ENCODE measurements around the gene ATP5F1D.

Gene ATP5F1D

DNA sequence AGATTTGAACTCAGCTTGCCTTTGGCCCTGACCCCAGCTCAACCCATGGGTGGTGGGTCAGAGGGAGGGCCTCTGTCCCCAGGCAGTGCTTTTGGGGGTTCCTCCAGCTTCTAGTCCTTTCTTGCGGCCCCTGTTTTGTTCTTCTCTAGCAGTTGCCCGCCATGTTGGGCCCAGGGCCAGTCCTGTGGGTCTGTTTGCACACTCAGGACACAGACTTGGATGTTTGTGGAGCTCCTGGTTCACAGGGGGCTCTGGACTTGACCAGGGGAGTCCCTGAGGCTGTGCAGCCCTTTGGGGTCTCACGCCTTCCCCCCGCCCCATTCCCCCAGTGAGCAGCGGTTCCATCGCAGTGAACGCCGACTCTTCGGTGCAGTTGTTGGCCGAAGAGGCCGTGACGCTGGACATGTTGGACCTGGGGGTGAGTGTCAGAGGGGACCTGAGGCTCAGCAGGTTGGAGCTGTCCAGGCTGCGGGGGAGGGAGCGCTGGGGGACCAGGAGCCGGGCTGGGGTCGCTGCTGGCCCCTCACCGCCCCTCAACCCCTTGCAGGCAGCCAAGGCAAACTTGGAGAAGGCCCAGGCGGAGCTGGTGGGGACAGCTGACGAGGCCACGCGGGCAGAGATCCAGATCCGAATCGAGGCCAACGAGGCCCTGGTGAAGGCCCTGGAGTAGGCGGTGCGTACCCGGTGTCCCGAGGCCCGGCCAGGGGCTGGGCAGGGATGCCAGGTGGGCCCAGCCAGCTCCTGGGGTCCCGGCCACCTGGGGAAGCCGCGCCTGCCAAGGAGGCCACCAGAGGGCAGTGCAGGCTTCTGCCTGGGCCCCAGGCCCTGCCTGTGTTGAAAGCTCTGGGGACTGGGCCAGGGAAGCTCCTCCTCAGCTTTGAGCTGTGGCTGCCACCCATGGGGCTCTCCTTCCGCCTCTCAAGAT, 2.5 kb downstream of the ATP5F1D start:
- H3K27me3 ChIP-seq (ENCODE audit: insufficient read depth, poor library complexity, severe bottlenecking) = no peaks in the 10 kb centered on the region
- H3K27ac ChIP-seq (replicated peaks) = peak overlapping the region; percentile 35
- DNase-seq (ENCODE audit: low read depth in 1 of 2, low spot score in 1 of 2) = peak in 1 of 2 experiments; percentile 84
- no peak for TF ChIP-seq SPI1 (IDR thresholded peaks at IDR 0.05; ENCODE audit: borderline replicate concordance, low read depth)
- TF ChIP-seq GABPA (IDR thresholded peaks at IDR 0.05; ENCODE audit: low read depth) = no peak
- peak; percentile 37; the same call in 1 of the 2 replicates for TF ChIP-seq POLR2AphosphoS5 (IDR thresholded peaks at IDR 0.05; ENCODE audit: low read depth)
- TF ChIP-seq, protein P1, sequence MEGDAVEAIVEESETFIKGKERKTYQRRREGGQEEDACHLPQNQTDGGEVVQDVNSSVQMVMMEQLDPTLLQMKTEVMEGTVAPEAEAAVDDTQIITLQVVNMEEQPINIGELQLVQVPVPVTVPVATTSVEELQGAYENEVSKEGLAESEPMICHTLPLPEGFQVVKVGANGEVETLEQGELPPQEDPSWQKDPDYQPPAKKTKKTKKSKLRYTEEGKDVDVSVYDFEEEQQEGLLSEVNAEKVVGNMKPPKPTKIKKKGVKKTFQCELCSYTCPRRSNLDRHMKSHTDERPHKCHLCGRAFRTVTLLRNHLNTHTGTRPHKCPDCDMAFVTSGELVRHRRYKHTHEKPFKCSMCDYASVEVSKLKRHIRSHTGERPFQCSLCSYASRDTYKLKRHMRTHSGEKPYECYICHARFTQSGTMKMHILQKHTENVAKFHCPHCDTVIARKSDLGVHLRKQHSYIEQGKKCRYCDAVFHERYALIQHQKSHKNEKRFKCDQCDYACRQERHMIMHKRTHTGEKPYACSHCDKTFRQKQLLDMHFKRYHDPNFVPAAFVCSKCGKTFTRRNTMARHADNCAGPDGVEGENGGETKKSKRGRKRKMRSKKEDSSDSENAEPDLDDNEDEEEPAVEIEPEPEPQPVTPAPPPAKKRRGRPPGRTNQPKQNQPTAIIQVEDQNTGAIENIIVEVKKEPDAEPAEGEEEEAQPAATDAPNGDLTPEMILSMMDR (IDR thresholded peaks at IDR 0.05; ENCODE audit: insufficient read depth, low read length) = peak; percentile 79
- H3K4me3 ChIP-seq (replicated peaks; ENCODE audit: insufficient read depth, low read length) = peak overlapping the region; percentile 20

DNA sequence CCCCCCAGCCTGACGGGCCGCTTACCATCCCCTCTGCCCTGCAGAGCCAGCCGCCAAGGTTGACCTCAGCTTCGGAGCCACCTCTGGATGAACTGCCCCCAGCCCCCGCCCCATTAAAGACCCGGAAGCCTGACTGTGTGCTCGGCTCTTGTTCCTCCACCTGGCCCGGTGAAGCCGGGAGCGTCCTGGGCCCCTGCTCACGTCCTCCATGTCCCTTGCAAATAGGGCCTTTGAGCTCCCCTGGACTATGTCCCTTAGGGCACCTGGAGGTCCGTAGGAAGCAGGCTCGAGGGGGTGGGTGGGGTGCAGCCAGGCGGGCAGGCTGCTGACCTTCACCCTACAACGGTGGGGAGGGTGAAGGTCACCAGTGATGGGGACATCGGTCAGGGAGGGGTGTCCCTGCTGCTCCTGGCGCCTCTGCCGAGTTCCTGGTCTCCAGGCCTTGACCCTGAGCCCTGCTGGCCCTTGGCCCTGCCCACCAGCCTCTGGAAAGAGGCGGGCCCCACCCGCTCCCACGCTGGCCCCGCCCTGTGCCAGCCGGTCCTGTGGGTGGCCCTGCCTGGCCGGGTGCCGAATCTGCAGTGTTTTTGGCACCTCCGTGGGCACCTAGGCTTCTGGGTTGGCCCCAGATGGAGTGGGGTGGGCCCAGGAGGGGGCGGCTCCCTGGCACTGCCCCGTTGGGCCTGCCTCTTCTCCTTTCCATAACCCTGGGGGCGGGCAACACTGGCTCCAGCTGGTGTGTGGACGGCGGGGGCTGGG, 3.3 kb downstream of the ATP5F1D start:
- TF ChIP-seq, protein P1 (IDR thresholded peaks at IDR 0.05; ENCODE audit: insufficient read depth, low read length) = no peak
- no peak for TF ChIP-seq SPI1 (IDR thresholded peaks at IDR 0.05; ENCODE audit: borderline replicate concordance, low read depth)
- no peak for TF ChIP-seq GABPA (IDR thresholded peaks at IDR 0.05; ENCODE audit: low read depth)
- TF ChIP-seq, protein P2, sequence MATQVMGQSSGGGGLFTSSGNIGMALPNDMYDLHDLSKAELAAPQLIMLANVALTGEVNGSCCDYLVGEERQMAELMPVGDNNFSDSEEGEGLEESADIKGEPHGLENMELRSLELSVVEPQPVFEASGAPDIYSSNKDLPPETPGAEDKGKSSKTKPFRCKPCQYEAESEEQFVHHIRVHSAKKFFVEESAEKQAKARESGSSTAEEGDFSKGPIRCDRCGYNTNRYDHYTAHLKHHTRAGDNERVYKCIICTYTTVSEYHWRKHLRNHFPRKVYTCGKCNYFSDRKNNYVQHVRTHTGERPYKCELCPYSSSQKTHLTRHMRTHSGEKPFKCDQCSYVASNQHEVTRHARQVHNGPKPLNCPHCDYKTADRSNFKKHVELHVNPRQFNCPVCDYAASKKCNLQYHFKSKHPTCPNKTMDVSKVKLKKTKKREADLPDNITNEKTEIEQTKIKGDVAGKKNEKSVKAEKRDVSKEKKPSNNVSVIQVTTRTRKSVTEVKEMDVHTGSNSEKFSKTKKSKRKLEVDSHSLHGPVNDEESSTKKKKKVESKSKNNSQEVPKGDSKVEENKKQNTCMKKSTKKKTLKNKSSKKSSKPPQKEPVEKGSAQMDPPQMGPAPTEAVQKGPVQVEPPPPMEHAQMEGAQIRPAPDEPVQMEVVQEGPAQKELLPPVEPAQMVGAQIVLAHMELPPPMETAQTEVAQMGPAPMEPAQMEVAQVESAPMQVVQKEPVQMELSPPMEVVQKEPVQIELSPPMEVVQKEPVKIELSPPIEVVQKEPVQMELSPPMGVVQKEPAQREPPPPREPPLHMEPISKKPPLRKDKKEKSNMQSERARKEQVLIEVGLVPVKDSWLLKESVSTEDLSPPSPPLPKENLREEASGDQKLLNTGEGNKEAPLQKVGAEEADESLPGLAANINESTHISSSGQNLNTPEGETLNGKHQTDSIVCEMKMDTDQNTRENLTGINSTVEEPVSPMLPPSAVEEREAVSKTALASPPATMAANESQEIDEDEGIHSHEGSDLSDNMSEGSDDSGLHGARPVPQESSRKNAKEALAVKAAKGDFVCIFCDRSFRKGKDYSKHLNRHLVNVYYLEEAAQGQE (IDR thresholded peaks at IDR 0.05; ENCODE audit: insufficient replicate concordance, low read depth) = no peak
- TF ChIP-seq POLR2AphosphoS5 (IDR thresholded peaks at IDR 0.05; ENCODE audit: low read depth) = no peak
- Histone ChIP-seq H3K4me3 (replicated peaks; ENCODE audit: insufficient read depth, low read length) (peak overlapping the region; percentile 20), H3K27ac (replicated peaks) (peak overlapping the region; percentile 35), H3K27me3 (ENCODE audit: insufficient read depth, poor library complexity, severe bottlenecking) (no peaks in the 10 kb centered on the region)
- no peak for DNase-seq (ENCODE audit: low read depth in 1 of 2, low spot score in 1 of 2)

DNA sequence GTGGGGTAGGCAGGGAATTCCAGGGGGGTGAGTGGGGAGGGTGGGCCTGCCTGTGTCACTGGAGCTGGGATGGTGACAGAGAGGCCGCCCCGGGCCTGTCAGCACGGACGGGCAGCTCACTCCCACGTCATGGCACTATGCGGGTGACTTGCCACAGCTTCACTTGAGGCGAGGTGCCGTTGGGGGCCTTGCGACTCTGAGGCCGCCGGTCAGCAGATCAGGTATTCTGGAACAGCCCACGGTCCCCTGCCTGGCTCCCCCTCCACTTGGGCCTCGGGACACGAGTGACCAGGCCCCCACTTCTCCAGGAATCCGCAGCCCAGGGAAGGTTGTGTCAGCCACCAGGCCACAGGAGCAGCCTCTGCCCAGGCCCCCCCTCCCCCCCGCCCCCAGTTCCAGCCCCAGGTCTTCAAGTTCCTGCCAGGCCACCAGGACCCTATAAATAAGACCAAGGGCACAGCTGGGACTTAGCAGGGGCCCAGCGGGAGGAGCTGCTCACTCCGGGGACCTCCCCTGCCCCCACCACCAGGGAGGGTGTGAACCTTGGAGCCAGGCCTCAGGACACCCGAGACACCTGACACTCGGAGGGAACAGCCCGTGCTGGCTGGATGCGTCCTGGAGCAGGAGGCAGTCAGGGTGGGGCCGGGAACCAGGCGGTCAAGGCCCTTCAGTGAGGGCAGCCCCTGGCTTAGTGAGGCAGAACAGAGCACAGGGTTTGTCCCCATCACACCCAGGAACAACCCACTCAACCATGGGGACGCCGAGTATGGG, 4.1 kb downstream of the ATP5F1D start:
- Histone ChIP-seq H3K27me3 (ENCODE audit: insufficient read depth, poor library complexity, severe bottlenecking) (no peaks in the 10 kb centered on the region), H3K27ac (replicated peaks) (no peak overlapping the region), H3K4me3 (replicated peaks; ENCODE audit: insufficient read depth, low read length) (no peak overlapping the region)
- DNase-seq (ENCODE audit: low read depth in 1 of 2, low spot score in 1 of 2) = no peak
- TF ChIP-seq, protein P1 (IDR thresholded peaks at IDR 0.05; ENCODE audit: insufficient read depth, low read length) = no peak
- TF ChIP-seq GABPA (IDR thresholded peaks at IDR 0.05; ENCODE audit: low read depth) = no peak
- peak; percentile 45 for TF ChIP-seq POLR2AphosphoS5 (IDR thresholded peaks at IDR 0.05; ENCODE audit: low read depth)
- TF ChIP-seq, protein P2 (IDR thresholded peaks at IDR 0.05; ENCODE audit: insufficient replicate concordance, low read depth) = no peak
- TF ChIP-seq SPI1 (IDR thresholded peaks at IDR 0.05; ENCODE audit: borderline replicate concordance, low read depth) = no peak

Measured in HL-60 (cell line).